Loucy (cell line): ENCODE data around the gene NHLRC4.

Source experiments
- EZH2phosphoT487 ChIP-seq: fragments of 200-600 bp; IDR thresholded peaks from 2 replicates; pipeline ENCODE4 v1.6.1; 2018; ENCODE audit warnings: antibody characterized with exemption, mild to moderate bottlenecking, moderate library complexity, borderline replicate concordance
- TF ChIP-seq, protein P1 (sequence below): fragments of 200-600 bp; sonication (generic); conservative IDR thresholded peaks from 2 replicates; pipeline ENCODE4 v1.5.1; 2014; ENCODE audit warnings: mild to moderate bottlenecking, antibody characterized with exemption, low read length

DNA sequence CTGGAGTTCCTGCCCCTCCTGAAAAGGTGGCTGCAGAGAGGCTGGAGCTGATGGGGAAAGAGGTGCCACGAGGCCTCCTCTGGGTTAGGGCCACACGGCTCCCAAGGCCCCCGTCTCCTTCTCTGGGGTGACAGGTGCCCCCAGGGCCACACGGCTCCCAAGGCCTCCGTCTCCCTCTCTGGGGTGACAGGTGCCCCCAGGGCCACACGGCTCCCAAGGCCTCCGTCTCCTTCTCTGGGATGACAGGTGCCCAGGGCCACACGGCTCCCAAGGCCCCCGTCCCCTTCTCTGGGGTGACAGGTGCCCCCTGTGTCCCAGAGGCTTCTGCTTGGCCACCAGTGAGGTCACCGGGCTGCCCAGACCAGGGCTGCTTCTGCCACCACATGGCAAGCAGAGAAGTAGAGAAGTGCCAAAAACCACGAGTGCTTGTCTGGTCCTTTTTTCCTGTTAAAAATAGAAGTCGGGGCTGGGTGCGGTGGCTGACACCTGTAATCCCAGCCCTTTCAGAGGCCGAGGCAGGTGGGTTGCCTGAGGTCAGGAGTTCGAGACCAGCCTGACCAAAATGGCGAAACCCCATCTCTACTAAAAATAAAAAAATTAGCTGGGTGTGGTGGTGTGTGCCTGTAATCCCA lies 35.2 kb upstream of the NHLRC4 start:
- TF ChIP-seq, protein P1, sequence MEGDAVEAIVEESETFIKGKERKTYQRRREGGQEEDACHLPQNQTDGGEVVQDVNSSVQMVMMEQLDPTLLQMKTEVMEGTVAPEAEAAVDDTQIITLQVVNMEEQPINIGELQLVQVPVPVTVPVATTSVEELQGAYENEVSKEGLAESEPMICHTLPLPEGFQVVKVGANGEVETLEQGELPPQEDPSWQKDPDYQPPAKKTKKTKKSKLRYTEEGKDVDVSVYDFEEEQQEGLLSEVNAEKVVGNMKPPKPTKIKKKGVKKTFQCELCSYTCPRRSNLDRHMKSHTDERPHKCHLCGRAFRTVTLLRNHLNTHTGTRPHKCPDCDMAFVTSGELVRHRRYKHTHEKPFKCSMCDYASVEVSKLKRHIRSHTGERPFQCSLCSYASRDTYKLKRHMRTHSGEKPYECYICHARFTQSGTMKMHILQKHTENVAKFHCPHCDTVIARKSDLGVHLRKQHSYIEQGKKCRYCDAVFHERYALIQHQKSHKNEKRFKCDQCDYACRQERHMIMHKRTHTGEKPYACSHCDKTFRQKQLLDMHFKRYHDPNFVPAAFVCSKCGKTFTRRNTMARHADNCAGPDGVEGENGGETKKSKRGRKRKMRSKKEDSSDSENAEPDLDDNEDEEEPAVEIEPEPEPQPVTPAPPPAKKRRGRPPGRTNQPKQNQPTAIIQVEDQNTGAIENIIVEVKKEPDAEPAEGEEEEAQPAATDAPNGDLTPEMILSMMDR, result no peak
- TF ChIP-seq EZH2phosphoT487, result no peak
